Nephron progenitor cell (in vitro differentiated cells): Measurements from ENCODE around the gene NR0B1.

Experiments
- DNase-seq: peaks from one replicate; pipeline ENCODE4 v3.0.0; 2021
- H3K27ac Mint-ChIP-seq: 2 replicates; pipeline ENCODE4 v1.8.0; 2021; ENCODE audit warnings: mild to moderate bottlenecking, moderate library complexity, mixed read lengths
- H3K27me3 Mint-ChIP-seq: 2 replicates; pipeline ENCODE4 v1.8.0; 2021; ENCODE audit warnings: mild to moderate bottlenecking, low read depth, mixed read lengths; ENCODE audit not compliant: poor library complexity
- H3K36me3 Mint-ChIP-seq: 2 replicates; pipeline ENCODE4 v1.8.0; 2021; ENCODE audit warnings: low read depth, mixed read lengths
- H3K4me1 Mint-ChIP-seq: 2 replicates; pipeline ENCODE4 v1.8.0; 2021; ENCODE audit warnings: mixed read lengths
- H3K4me3 Mint-ChIP-seq: 2 replicates; pipeline ENCODE4 v1.8.0; 2021; ENCODE audit warnings: mild to moderate bottlenecking, moderate library complexity, mixed read lengths
- H3K9me3 Mint-ChIP-seq: 2 replicates; pipeline ENCODE4 v1.8.0; 2021; ENCODE audit warnings: mild to moderate bottlenecking, moderate library complexity, mixed read lengths
- CTCF ChIP-seq: fragments of 200-600 bp; sonication (generic); IDR thresholded peaks from 2 replicates; pipeline ENCODE4 v1.5.0; 2021; ENCODE audit warnings: antibody characterized with exemption

NR0B1 gene

GRCh38 chrX:30270639-30271038, 38.6 kb downstream of the NR0B1 start:
- no peaks in the 10 kb centered on the region for H3K4me1 Mint-ChIP-seq
- H3K27me3 Mint-ChIP-seq: no peaks in the 10 kb centered on the region

GRCh38 chrX:30262763-30263162, 46.4 kb downstream of the NR0B1 start:
- no peak for TF ChIP-seq CTCF
- DNase-seq: no peak
- Mint-ChIP-seq H3K27ac (no peak overlapping the region), H3K4me1 (no peaks in the 10 kb centered on the region), H3K27me3 (no peaks in the 10 kb centered on the region), H3K36me3 (no peaks in the 10 kb centered on the region), H3K4me3 (no peak overlapping the region), H3K9me3 (no peaks in the 10 kb centered on the region)

More at GRCh38 chrX:30270639-30271038, 38.6 kb downstream of the NR0B1 start:
- DNase-seq: no peak
- TF ChIP-seq CTCF: no peak
- Mint-ChIP-seq H3K36me3 (no peaks in the 10 kb centered on the region), H3K27ac (no peak overlapping the region), H3K4me3 (no peak overlapping the region), H3K9me3 (peaks cover 7% of the 10 kb centered on the region)

- Mint-ChIP-seq H3K27me3 (no peaks in the 10 kb centered on the region), H3K4me1 (no peaks in the 10 kb centered on the region), H3K4me3 (no peak overlapping the region), H3K27ac (no peak overlapping the region), H3K36me3 (no peaks in the 10 kb centered on the region), H3K9me3 (peaks cover 8% of the 10 kb centered on the region)
- TF ChIP-seq CTCF: no peak
- no peak for DNase-seq
Measured at GRCh38 chrX:30261012-30261411, 48.2 kb downstream of the NR0B1 start.

- Mint-ChIP-seq H3K27me3 (no peaks in the 10 kb centered on the region), H3K9me3 (peaks cover 17% of the 10 kb centered on the region), H3K36me3 (no peaks in the 10 kb centered on the region), H3K4me1 (no peaks in the 10 kb centered on the region), H3K4me3 (no peak overlapping the region), H3K27ac (no peak overlapping the region)
- DNase-seq: no peak
- TF ChIP-seq CTCF: no peak
Measured at GRCh38 chrX:30259927-30260326, 49.3 kb downstream of the NR0B1 start.
